ENCODE data around the gene C9orf152. TPM values are rescaled to one million over a fixed set of nuclear protein-coding genes. Genes with fewer than 3 reads are reported as not detected.
A peak's percentile ranks its signal among the peaks of the same experiment; 100 is the strongest.

The C9orf152 gene
- total and polyA plus RNA-seq, 2 of the 13 experiments (the other 11 are each of a cell fraction or from before 2014, with no cell fraction given) = 0.24 to 0.48 TPM

- TF ChIP-seq ZNF839 (CRISPR knock-in tag; IDR thresholded peaks at IDR 0.05; ENCODE audit: borderline replicate concordance) (peak; percentile 23; the same call in 1 of the 2 replicates), PREB (CRISPR knock-in tag; IDR thresholded peaks at IDR 0.05) (no peak), ZNF275 (CRISPR knock-in tag; IDR thresholded peaks at IDR 0.05; ENCODE audit: borderline replicate concordance) (no peak; the same call in 1 of the 2 replicates), HNF4G (IDR thresholded peaks at IDR 0.05; ENCODE audit: borderline replicate concordance, low read depth, low read length) (no peak), HNF4G (CRISPR knock-in tag; IDR thresholded peaks at IDR 0.05; ENCODE audit: borderline replicate concordance, low read depth) (0 out of 2 replicates have a peak, but pooled peaks have one; percentile 42), ZNF704 (CRISPR knock-in tag; IDR thresholded peaks at IDR 0.05; ENCODE audit: borderline replicate concordance) (no peak), ZFP1 (CRISPR knock-in tag; IDR thresholded peaks at IDR 0.05) (no peak), FUBP1 (CRISPR knock-in tag; IDR thresholded peaks at IDR 0.05; ENCODE audit: borderline replicate concordance) (no peak), CHD4 (IDR thresholded peaks at IDR 0.05; ENCODE audit: borderline replicate concordance, low read length) (no peak; the same call in 1 of the 2 replicates), MTA3 (CRISPR knock-in tag; IDR thresholded peaks at IDR 0.05) (no peak), TERF1 (CRISPR knock-in tag; IDR thresholded peaks at IDR 0.05) (no peak), SOX13 (IDR thresholded peaks at IDR 0.05) (peak; percentile 27; the same call in 1 of the 2 replicates), SOX13 (CRISPR knock-in tag; conservative IDR thresholded peaks at IDR 0.05 in 1 of 2, IDR thresholded peaks at IDR 0.05 in 1 of 2) (0 out of 4 replicates have a peak, but pooled peaks of 1 of the 2 experiments have one; percentile 26), MED1 (CRISPR knock-in tag; IDR thresholded peaks at IDR 0.05) (peak; percentile 63)
Observed at GRCh38 chr9:110256380-110257096, 48.6 kb upstream of the C9orf152 start, which contains the start of gene TXN (continued).

Measured in HepG2 (cell line).